ENCODE data around the gene MLXIP.

Gene MLXIP

DNA sequence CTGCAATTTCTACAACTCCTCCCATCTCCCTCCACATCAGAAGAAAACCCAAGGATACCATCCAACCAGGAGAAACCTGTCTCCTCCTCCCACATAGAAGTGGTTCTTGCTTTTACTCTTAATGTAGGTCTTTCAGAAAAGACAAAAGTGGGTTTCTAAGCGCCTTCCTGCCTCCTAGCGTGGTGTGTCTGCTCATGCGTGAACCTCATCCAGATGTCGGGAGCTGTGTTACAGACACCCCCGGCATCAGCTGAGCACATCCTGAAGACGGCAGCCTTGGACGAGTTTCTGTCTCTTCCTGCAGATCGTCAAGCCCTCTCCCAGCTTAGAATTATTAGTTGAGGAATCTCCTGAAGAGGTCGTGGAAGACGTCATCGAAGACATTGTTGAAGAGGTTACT is 113.9 kb downstream of the MLXIP start:
- DNase-seq, result no peak

DNA sequence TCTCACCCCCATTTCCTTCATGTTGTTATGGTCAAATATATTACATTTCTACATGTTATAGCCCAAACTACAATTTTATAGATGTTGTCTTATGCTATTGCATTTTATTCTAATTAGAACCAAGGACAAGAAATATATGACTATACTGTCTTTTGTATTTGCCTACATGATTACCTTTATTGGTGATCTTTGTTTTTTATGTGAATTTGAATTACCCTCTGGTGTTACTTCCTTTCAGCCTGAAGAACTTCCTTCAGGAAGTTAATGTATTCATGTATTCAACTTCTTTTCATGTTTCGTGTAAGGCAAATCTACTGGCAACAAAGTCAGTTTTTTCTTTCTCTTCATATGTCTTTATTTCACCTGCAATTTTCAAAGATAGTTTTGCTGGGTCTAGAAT is 116.2 kb downstream of the MLXIP start:
- DNase-seq, result no peak

DNA sequence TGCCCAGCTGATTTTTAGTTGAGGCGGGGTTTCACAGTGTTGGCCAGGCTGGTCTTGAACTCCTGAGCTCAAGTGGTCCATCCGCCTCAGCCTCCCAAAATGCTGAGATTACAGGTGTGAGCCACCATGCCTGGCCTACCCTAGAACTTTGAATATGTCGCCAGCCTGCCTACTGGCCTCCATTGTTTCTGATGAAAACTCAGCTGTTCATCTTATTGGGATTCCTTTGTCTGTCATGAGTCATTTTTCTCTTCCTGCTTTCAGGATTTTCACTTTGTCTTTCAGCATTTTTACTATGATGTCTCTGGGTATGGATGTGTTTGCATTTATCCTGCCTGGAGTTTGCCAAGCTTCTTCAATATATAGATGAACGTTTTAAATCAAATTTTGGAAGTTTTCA is 116.8 kb downstream of the MLXIP start:
- DNase-seq, result no peak
